HepG2 (cell line): ENCODE measurements around the gene MRPL50. TPM values are rescaled to one million over a fixed set of nuclear protein-coding genes. Genes with fewer than 3 reads are reported as not detected.

Source experiments
- CBX5 ChIP-seq: sonication (generic); formaldehyde crosslinking; IDR thresholded peaks from 2 replicates; pipeline ENCODE4 v1.4.0; 2020; ENCODE audit warnings: missing genetic modification reagents, borderline replicate concordance
- FOSL1 ChIP-seq: sonication (generic); formaldehyde crosslinking; IDR thresholded peaks from 2 replicates; pipeline ENCODE4 v1.9.0; 2021; ENCODE audit warnings: missing genetic modification reagents, borderline replicate concordance
- FOXK1 ChIP-seq: sonication (generic); formaldehyde crosslinking; IDR thresholded peaks from 2 replicates; pipeline ENCODE4 v1.4.0; 2020; ENCODE audit warnings: low read depth, missing genetic modification reagents, borderline replicate concordance
- FOXO1 ChIP-seq: sonication (generic); formaldehyde crosslinking; IDR thresholded peaks from 2 replicates; pipeline ENCODE4 v1.4.0; 2020; ENCODE audit warnings: missing genetic modification reagents
- HCFC1 ChIP-seq: fragments of 150-350 bp; IDR thresholded peaks from 2 replicates; pipeline ENCODE4 v1.6.1; 2014; ENCODE audit warnings: low read depth, low read length
- JARID2 ChIP-seq: sonication (generic); formaldehyde crosslinking; IDR thresholded peaks from 2 replicates; pipeline ENCODE4 v1.8.1; 2023; ENCODE audit warnings: missing genetic modification reagents, inconsistent platforms; ENCODE audit not compliant: insufficient replicate concordance
- MZF1 ChIP-seq: sonication (generic); formaldehyde crosslinking; IDR thresholded peaks from 2 replicates; pipeline ENCODE4 v1.8.1; 2023; ENCODE audit warnings: mild to moderate bottlenecking, missing genetic modification reagents, borderline replicate concordance
- NFYB ChIP-seq: sonication (generic); formaldehyde crosslinking; IDR thresholded peaks from 2 replicates; pipeline ENCODE4 v1.4.0; 2020; ENCODE audit warnings: missing genetic modification reagents
- PCBP2 ChIP-seq: fragments of 200-400 bp; formaldehyde crosslinking; optimal IDR thresholded peaks from 2 replicates; pipeline ENCODE3; 2018; ENCODE audit warnings: low read length, low read depth; ENCODE audit not compliant: poor library complexity, severe bottlenecking
- POLR2AphosphoS5 ChIP-seq: IDR thresholded peaks from 2 replicates; pipeline ENCODE4 v1.6.1; 2012; ENCODE audit warnings: low read depth, low read length
- PTBP1 ChIP-seq: fragments of 200-400 bp; formaldehyde crosslinking; IDR thresholded peaks from 2 replicates; pipeline ENCODE4 v1.6.1; 2018; ENCODE audit warnings: low read length, low read depth; ENCODE audit not compliant: poor library complexity, severe bottlenecking
- RBM22 ChIP-seq: fragments of 200-400 bp; formaldehyde crosslinking; optimal IDR thresholded peaks from 2 replicates; pipeline ENCODE3; 2017; ENCODE audit warnings: mild to moderate bottlenecking, low read length, moderate library complexity
- SIN3A ChIP-seq: IDR thresholded peaks from 2 replicates; pipeline ENCODE4 v1.6.1; 2011; ENCODE audit warnings: low read depth, mild to moderate bottlenecking, control low read depth, low read length, borderline replicate concordance
- SKI ChIP-seq: fragments of 450-650 bp; IDR thresholded peaks from one replicate; pipeline ENCODE4 v1.6.1; 2018; ENCODE audit warnings: mild to moderate bottlenecking; ENCODE audit not compliant: partially characterized antibody
- ZNF20 ChIP-seq: sonication (generic); formaldehyde crosslinking; IDR thresholded peaks from 2 replicates; pipeline ENCODE4 v1.4.0; 2020; ENCODE audit warnings: mild to moderate bottlenecking, moderate library complexity, missing genetic modification reagents
- ZNF24 ChIP-seq: fragments of 450-650 bp; IDR thresholded peaks from 2 replicates; pipeline ENCODE4 v1.6.1; 2017; ENCODE audit warnings: antibody characterized with exemption, mild to moderate bottlenecking
- ZNF616 ChIP-seq: sonication (generic); formaldehyde crosslinking; IDR thresholded peaks from 2 replicates; pipeline ENCODE4 v1.5.0; 2020; ENCODE audit warnings: low read depth, mild to moderate bottlenecking, missing genetic modification reagents
- ZNF75D ChIP-seq: sonication (generic); formaldehyde crosslinking; IDR thresholded peaks from 2 replicates; pipeline ENCODE4 v1.8.1; 2023; ENCODE audit warnings: missing genetic modification reagents, mild to moderate bottlenecking, borderline replicate concordance
- ZNF780A ChIP-seq: sonication (generic); formaldehyde crosslinking; IDR thresholded peaks from 2 replicates; pipeline ENCODE4 v1.8.0; 2022; ENCODE audit warnings: mild to moderate bottlenecking, missing genetic modification reagents, moderate library complexity
- ZSCAN22 ChIP-seq: sonication (generic); formaldehyde crosslinking; IDR thresholded peaks from 2 replicates; pipeline ENCODE4 v1.4.0; 2020; ENCODE audit warnings: mild to moderate bottlenecking, missing genetic modification reagents
- polyA plus RNA-seq, 8 experiments: library from polyadenylated mRNA; depleted of rRNA in 3 of 8; stranded (reverse) in 7 of 8; unstranded in 1 of 8; fragments of >200 nt; fragmentation: Illumina TruSeq in 4 of 8; extraction: Trizol in 4 of 8; gene quantifications; 2 replicates each; pipeline versions ENCODE4 v1.2.1 to v1.2.3, GENCODE V29; 2011 to 2016; ENCODE audit warnings: low read depth in 4 of 8, missing spikeins in 1 of 8, mixed read lengths in 1 of 8; ENCODE audit not compliant: insufficient read depth in 1 of 8
- total RNA-seq, 5 experiments: library from RNA; depleted of rRNA; stranded (reverse); fragments of >200 nt; fragmentation: Illumina TruSeq; extraction: Trizol; gene quantifications; 2 replicates each; pipeline ENCODE4 v1.2.3, GENCODE V29; 2016; ENCODE audit warnings: low read depth in 1 of 5
- TF ChIP-seq, protein P1 (sequence below): sonication (generic); formaldehyde crosslinking; IDR thresholded peaks from 2 replicates; pipeline ENCODE4 v1.8.1; 2022; ENCODE audit warnings: mild to moderate bottlenecking, missing genetic modification reagents
- TF ChIP-seq, protein P2 (sequence below): sonication (generic); formaldehyde crosslinking; IDR thresholded peaks from 2 replicates; pipeline ENCODE4 v1.5.0; 2020; ENCODE audit warnings: missing genetic modification reagents
- TF ChIP-seq, protein P3 (sequence below): sonication (generic); formaldehyde crosslinking; IDR thresholded peaks from 2 replicates; pipeline ENCODE4 v1.8.0; 2022; ENCODE audit warnings: mild to moderate bottlenecking, missing genetic modification reagents, borderline replicate concordance
- TF ChIP-seq, protein P4 (sequence below): sonication (generic); formaldehyde crosslinking; conservative IDR thresholded peaks from 2 replicates; pipeline ENCODE4 v1.8.0; 2022; ENCODE audit warnings: low read depth, missing genetic modification reagents

Gene MRPL50
- total and polyA plus RNA-seq, 2 of the 13 experiments (the other 11 are each of a cell fraction or from before 2014, with no cell fraction given): 37.1 to 70.0 TPM

DNA sequence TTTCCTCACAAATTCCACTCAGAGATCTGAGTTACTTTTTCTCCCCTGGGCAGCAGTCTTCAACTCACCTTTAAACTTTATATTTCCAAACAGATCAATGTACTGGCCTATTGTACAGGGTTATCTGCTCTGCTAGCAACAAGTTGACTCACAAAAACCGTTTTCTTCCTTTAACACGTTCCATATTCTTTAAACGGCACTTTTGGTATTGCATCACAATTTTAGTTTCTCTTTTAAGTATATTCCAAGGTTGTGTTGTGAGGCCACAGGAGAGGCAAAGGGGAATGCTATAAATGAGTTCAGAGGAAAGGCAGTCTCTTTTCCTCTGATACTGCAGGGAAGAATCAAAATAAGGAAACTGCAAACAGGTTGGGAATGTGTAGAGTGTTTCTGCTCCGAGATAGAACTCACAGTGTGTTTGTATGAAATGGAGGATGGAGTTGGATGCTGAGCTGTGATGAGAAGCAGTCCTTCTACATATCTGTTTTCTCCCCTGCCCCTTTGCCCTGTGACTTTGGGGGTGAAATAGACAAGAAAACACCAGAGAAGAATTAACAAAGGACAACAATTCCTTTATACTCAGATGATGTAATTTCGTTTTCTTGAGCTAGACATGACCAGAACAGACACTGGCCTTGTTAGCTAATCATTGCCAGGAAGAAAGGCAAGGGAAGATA, 47.1 kb upstream of the MRPL50 start (continued):
- TF ChIP-seq, protein P1, sequence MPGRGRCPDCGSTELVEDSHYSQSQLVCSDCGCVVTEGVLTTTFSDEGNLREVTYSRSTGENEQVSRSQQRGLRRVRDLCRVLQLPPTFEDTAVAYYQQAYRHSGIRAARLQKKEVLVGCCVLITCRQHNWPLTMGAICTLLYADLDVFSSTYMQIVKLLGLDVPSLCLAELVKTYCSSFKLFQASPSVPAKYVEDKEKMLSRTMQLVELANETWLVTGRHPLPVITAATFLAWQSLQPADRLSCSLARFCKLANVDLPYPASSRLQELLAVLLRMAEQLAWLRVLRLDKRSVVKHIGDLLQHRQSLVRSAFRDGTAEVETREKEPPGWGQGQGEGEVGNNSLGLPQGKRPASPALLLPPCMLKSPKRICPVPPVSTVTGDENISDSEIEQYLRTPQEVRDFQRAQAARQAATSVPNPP (CRISPR knock-in tag): 0 out of 2 replicates have a peak, but pooled peaks have one; percentile 19
- TF ChIP-seq ZNF24: peak; percentile 47; the same call in 1 of the 2 replicates
- no peak for TF ChIP-seq MZF1 (CRISPR knock-in tag)
- no peak for TF ChIP-seq ZNF616
- no peak for TF ChIP-seq SIN3A
- TF ChIP-seq POLR2AphosphoS5: no peak; the same call in none of the 2 replicates
- TF ChIP-seq CBX5 (CRISPR knock-in tag): no peak
- no peak for TF ChIP-seq NFYB (CRISPR knock-in tag)
- TF ChIP-seq PCBP2: no peak
- no peak for TF ChIP-seq ZNF75D
- no peak; the same call in 1 of the 2 replicates for TF ChIP-seq FOSL1
- TF ChIP-seq, protein P2, sequence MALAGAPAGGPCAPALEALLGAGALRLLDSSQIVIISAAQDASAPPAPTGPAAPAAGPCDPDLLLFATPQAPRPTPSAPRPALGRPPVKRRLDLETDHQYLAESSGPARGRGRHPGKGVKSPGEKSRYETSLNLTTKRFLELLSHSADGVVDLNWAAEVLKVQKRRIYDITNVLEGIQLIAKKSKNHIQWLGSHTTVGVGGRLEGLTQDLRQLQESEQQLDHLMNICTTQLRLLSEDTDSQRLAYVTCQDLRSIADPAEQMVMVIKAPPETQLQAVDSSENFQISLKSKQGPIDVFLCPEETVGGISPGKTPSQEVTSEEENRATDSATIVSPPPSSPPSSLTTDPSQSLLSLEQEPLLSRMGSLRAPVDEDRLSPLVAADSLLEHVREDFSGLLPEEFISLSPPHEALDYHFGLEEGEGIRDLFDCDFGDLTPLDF (CRISPR knock-in tag): no peak; the same call in 1 of the 2 replicates
- peak; percentile 11 for TF ChIP-seq SKI
- TF ChIP-seq, protein P3, sequence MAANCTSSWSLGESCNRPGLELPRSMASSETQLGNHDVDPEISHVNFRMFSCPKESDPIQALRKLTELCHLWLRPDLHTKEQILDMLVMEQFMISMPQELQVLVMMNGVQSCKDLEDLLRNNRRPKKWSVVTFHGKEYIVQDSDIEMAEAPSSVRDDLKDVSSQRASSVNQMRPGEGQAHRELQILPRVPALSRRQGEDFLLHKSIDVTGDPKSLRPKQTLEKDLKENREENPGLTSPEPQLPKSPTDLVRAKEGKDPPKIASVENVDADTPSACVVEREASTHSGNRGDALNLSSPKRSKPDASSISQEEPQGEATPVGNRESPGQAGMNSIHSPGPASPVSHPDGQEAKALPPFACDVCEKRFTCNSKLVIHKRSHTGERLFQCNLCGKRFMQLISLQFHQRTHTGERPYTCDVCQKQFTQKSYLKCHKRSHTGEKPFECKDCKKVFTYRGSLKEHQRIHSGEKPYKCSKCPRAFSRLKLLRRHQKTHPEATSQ: no peak; the same call in 1 of the 2 replicates
- TF ChIP-seq, protein P4, sequence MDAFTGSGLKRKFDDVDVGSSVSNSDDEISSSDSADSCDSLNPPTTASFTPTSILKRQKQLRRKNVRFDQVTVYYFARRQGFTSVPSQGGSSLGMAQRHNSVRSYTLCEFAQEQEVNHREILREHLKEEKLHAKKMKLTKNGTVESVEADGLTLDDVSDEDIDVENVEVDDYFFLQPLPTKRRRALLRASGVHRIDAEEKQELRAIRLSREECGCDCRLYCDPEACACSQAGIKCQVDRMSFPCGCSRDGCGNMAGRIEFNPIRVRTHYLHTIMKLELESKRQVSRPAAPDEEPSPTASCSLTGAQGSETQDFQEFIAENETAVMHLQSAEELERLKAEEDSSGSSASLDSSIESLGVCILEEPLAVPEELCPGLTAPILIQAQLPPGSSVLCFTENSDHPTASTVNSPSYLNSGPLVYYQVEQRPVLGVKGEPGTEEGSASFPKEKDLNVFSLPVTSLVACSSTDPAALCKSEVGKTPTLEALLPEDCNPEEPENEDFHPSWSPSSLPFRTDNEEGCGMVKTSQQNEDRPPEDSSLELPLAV: no peak
- 0 out of 2 replicates have a peak, but pooled peaks have one; percentile 4 for TF ChIP-seq FOXK1
- no peak for TF ChIP-seq ZNF780A (CRISPR knock-in tag)
- TF ChIP-seq RBM22: no peak
- TF ChIP-seq HCFC1: no peak
- peak; percentile 52; the same call in 1 of the 2 replicates for TF ChIP-seq FOXO1 (CRISPR knock-in tag)
- no peak for TF ChIP-seq PTBP1
- no peak for TF ChIP-seq ZNF20 (CRISPR knock-in tag)
- no peak for TF ChIP-seq ZSCAN22 (CRISPR knock-in tag)
- TF ChIP-seq JARID2 (CRISPR knock-in tag): no peak
